HCT116 (cell line): ENCODE results near the gene IGLL5.

Experiments used
- CBX3 ChIP-seq: IDR thresholded peaks from 2 replicates; pipeline ENCODE4 v1.6.1; 2012; ENCODE audit warnings: low read depth
- CEBPB ChIP-seq: IDR thresholded peaks from 2 replicates; pipeline ENCODE4 v1.6.1; 2012; ENCODE audit warnings: low read depth
- EGR1 ChIP-seq: IDR thresholded peaks from 2 replicates; pipeline ENCODE4 v1.6.1; 2012; ENCODE audit warnings: low read depth
- ELF1 ChIP-seq: IDR thresholded peaks from 2 replicates; pipeline ENCODE4 v1.6.1; 2012; ENCODE audit warnings: low read depth, borderline replicate concordance
- EZH2 ChIP-seq: fragments of 200-600 bp; sonication (generic); IDR thresholded peaks from 2 replicates; pipeline ENCODE4 v1.6.1; 2017; ENCODE audit warnings: antibody characterized with exemption, mixed run types
- EZH2phosphoT487 ChIP-seq: fragments of 200-600 bp; IDR thresholded peaks from 2 replicates; pipeline ENCODE4 v1.6.1; 2018; ENCODE audit warnings: antibody characterized with exemption, borderline replicate concordance
- JUND ChIP-seq: IDR thresholded peaks from 2 replicates; pipeline ENCODE4 v1.6.1; 2012
- MAX ChIP-seq: IDR thresholded peaks from 2 replicates; pipeline ENCODE4 v1.6.1; 2012
- POLR2A ChIP-seq: IDR thresholded peaks from 2 replicates; pipeline ENCODE4 v1.7.0; 2011; ENCODE audit warnings: borderline replicate concordance; ENCODE audit not compliant: insufficient read depth, insufficient read length; ENCODE audit errors: extremely low read depth
- POLR2AphosphoS5 ChIP-seq: IDR thresholded peaks from 2 replicates; pipeline ENCODE4 v1.6.1; 2011; ENCODE audit warnings: mild to moderate bottlenecking, low read depth, low read length, moderate library complexity
- SIN3A ChIP-seq: IDR thresholded peaks from 2 replicates; pipeline ENCODE4 v1.6.1; 2012; ENCODE audit warnings: low read depth
- SP1 ChIP-seq: IDR thresholded peaks from 2 replicates; pipeline ENCODE4 v1.6.1; 2012; ENCODE audit warnings: low read depth
- YY1 ChIP-seq: IDR thresholded peaks from 2 replicates; pipeline ENCODE4 v1.6.1; 2011; ENCODE audit warnings: low read length, low read depth, moderate library complexity, mild to moderate bottlenecking; ENCODE audit not compliant: insufficient replicate concordance; ENCODE audit errors: extremely low read depth
- TF ChIP-seq, protein P1 (sequence below), 3 experiments: fragments of 200-600 bp in 1 of 3; sonication (generic) in 1 of 3; IDR thresholded peaks in 2 of 3; conservative IDR thresholded peaks in 1 of 3; 2 replicates each; pipeline ENCODE4 v1.5.1; 2012 to 2017; ENCODE audit warnings: low read depth in 2 of 3, low read length in 2 of 3, antibody characterized with exemption in 1 of 3, borderline replicate concordance in 1 of 3, control low read depth in 1 of 3, mild to moderate bottlenecking in 1 of 3, mixed read lengths in 1 of 3, mixed run types in 1 of 3, moderate library complexity in 1 of 3; ENCODE audit not compliant: insufficient read depth in 1 of 3

GRCh38 chr22:22930222-22930497 lies 42.5 kb downstream of the IGLL5 start:
- TF ChIP-seq POLR2A = no peak
- no peak for TF ChIP-seq MAX
- TF ChIP-seq, protein P1, sequence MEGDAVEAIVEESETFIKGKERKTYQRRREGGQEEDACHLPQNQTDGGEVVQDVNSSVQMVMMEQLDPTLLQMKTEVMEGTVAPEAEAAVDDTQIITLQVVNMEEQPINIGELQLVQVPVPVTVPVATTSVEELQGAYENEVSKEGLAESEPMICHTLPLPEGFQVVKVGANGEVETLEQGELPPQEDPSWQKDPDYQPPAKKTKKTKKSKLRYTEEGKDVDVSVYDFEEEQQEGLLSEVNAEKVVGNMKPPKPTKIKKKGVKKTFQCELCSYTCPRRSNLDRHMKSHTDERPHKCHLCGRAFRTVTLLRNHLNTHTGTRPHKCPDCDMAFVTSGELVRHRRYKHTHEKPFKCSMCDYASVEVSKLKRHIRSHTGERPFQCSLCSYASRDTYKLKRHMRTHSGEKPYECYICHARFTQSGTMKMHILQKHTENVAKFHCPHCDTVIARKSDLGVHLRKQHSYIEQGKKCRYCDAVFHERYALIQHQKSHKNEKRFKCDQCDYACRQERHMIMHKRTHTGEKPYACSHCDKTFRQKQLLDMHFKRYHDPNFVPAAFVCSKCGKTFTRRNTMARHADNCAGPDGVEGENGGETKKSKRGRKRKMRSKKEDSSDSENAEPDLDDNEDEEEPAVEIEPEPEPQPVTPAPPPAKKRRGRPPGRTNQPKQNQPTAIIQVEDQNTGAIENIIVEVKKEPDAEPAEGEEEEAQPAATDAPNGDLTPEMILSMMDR (IDR thresholded peaks at IDR 0.05 in 2 of 3, conservative IDR thresholded peaks at IDR 0.05 in 1 of 3; ENCODE audit: borderline replicate concordance in 1 of 3, insufficient read depth in 1 of 3, low read depth in 2 of 3, low read length in 2 of 3) = no peak
- TF ChIP-seq CEBPB = no peak
- TF ChIP-seq ELF1 = no peak
- no peak for TF ChIP-seq EZH2
- no peak for TF ChIP-seq EZH2phosphoT487
- no peak for TF ChIP-seq EGR1
- TF ChIP-seq POLR2AphosphoS5 = no peak
- TF ChIP-seq SP1 = no peak
- TF ChIP-seq CBX3 = no peak
- TF ChIP-seq SIN3A = no peak
- TF ChIP-seq JUND = no peak
- TF ChIP-seq YY1 = no peak
